CD4-positive, CD25-positive, alpha-beta regulatory T cell (primary cell): Measurements from ENCODE around the gene CDHR4. TPM values are rescaled to one million over a fixed set of nuclear protein-coding genes. Genes with fewer than 3 reads are reported as not detected.
"Not testable (repeated sequence)": the region's sequence is repeated elsewhere in the genome, so short reads cannot be mapped to it uniquely, and the experiment has no call there.

Experiments
- ATAC-seq, 2 donors: fragments of 150-1000 bp; cut with Tn5 transposase; one replicate each; pipeline ENCODE4 v1.10.0; 2021; ENCODE audit warnings: low read depth in 2 of 2, moderate number of reproducible peaks in 2 of 2, moderate library complexity in 1 of 2
- DNase-seq, 3 donors: peaks; one replicate each; pipeline versions ENCODE4 v3.0.0 to v3.0.0-alpha.2; 2012 to 2022; ENCODE audit warnings: mixed read lengths in 1 of 3
- H3K27ac ChIP-seq: one replicate; pipeline ENCODE4 v1.7.0; 2013; ENCODE audit warnings: mild to moderate bottlenecking, low read length; ENCODE audit not compliant: insufficient read depth, poor library complexity, severe bottlenecking
- H3K27me3 ChIP-seq: one replicate; pipeline ENCODE4 v1.7.0; 2013; ENCODE audit warnings: low read length; ENCODE audit not compliant: control insufficient read depth, insufficient read depth
- H3K36me3 ChIP-seq: one replicate; pipeline ENCODE4 v1.7.0; 2013; ENCODE audit warnings: mild to moderate bottlenecking, low read length, moderate library complexity; ENCODE audit not compliant: control insufficient read depth, insufficient read depth
- H3K4me1 ChIP-seq: 2 replicates; pipeline ENCODE4 v1.7.0; 2013; ENCODE audit warnings: mild to moderate bottlenecking, low read length; ENCODE audit not compliant: insufficient read depth, control insufficient read depth, poor library complexity, severe bottlenecking
- H3K4me3 ChIP-seq: one replicate; pipeline ENCODE4 v1.7.0; 2013; ENCODE audit warnings: low read depth, mild to moderate bottlenecking, low read length, moderate library complexity
- H3K9me3 ChIP-seq, 2 experiments: 1 replicate in 1 of 2; 2 replicates in 1 of 2; pipeline ENCODE4 v1.7.0; 2013; ENCODE audit warnings: low read length in 2 of 2, mild to moderate bottlenecking in 1 of 2, moderate library complexity in 1 of 2; ENCODE audit not compliant: control insufficient read depth in 2 of 2
- H3K27ac Mint-ChIP-seq, 3 donors: one replicate each; pipeline ENCODE4 v1.8.0; 2020 to 2022; ENCODE audit warnings: mild to moderate bottlenecking in 3 of 3, mixed read lengths in 3 of 3, moderate library complexity in 2 of 3
- H3K27me3 Mint-ChIP-seq: one replicate; pipeline ENCODE4 v1.8.0; 2022; ENCODE audit warnings: mild to moderate bottlenecking, mixed read lengths
- H3K36me3 Mint-ChIP-seq: one replicate; pipeline ENCODE4 v1.8.0; 2020; ENCODE audit warnings: mixed read lengths
- H3K4me1 Mint-ChIP-seq, 4 donors: one replicate each; pipeline ENCODE4 v1.8.0; 2020 to 2022; ENCODE audit warnings: mixed read lengths in 4 of 4, mild to moderate bottlenecking in 1 of 4
- H3K4me3 Mint-ChIP-seq, 4 donors: one replicate each; pipeline ENCODE4 v1.8.0; 2020 to 2022; ENCODE audit warnings: mild to moderate bottlenecking in 4 of 4, mixed read lengths in 4 of 4, moderate library complexity in 3 of 4
- H3K9me3 Mint-ChIP-seq, 7 donors: one replicate each; pipeline ENCODE4 v1.8.0; 2020 to 2022; ENCODE audit warnings: mixed read lengths in 7 of 7, mild to moderate bottlenecking in 3 of 7, moderate library complexity in 2 of 7
- polyA plus RNA-seq, 4 donors: library from polyadenylated mRNA; unstranded; fragments of 300-500 nt; fragmentation: Illumina TruSeq; gene quantifications; one replicate each; pipeline ENCODE4 v1.2.3, GENCODE V29; 2021
- total RNA-seq: library from RNA; stranded (reverse); gene quantifications from one replicate; pipeline ENCODE4 v1.2.3, GENCODE V29; 2022

The CDHR4 gene
- total and polyA plus RNA-seq, 5 donors from 2014 or later, result 0.32 TPM; not detected in 4

- Mint-ChIP-seq H3K4me1 (peaks cover 13 to 70% (median 43%) of the 10 kb centered on the region in 4 donors), H3K36me3 (peaks cover 23% of the 10 kb centered on the region), H3K9me3 (no peaks in the 10 kb centered on the region), H3K27ac (peak overlapping the region in 1 of 3 donors; percentile 59), H3K4me3 (peak overlapping the region in 3 of 4 donors; percentile 46 to 59 (median 46)), H3K27me3 (peaks cover 3% of the 10 kb centered on the region)
- Histone ChIP-seq H3K4me1 (peaks cover 40% of the 10 kb centered on the region), H3K36me3 (peaks cover 25% of the 10 kb centered on the region), H3K27ac (no peak overlapping the region), H3K4me3 (no peak overlapping the region), H3K27me3 (no peaks in the 10 kb centered on the region), H3K9me3 (no peaks in the 10 kb centered on the region)
- DNase-seq (no peak), ATAC-seq (no peak)
Observed at GRCh38 chr3:49781415-49782199, 18.1 kb downstream of the CDHR4 start.

GRCh38 chr3:49780975-49781365, 18.7 kb downstream of the CDHR4 start:
- H3K27me3 ChIP-seq, DNase-seq, H3K27ac ChIP-seq, H3K9me3 Mint-ChIP-seq, H3K9me3 ChIP-seq, H3K27me3 Mint-ChIP-seq, ATAC-seq: not testable (repeated sequence)
- peaks cover 11 to 70% (median 44%) of the 10 kb centered on the region in 4 donors for H3K4me1 Mint-ChIP-seq
- H3K4me3 Mint-ChIP-seq, result peak overlapping the region in 2 of 4 donors; percentile 46 to 53
- Histone ChIP-seq H3K4me3 (peak overlapping the region; percentile 3), H3K36me3 (peaks cover 26% of the 10 kb centered on the region), H3K4me1 (peaks cover 40% of the 10 kb centered on the region)
- peak overlapping the region in 2 of 3 donors; percentile 59 to 62 for H3K27ac Mint-ChIP-seq
- H3K36me3 Mint-ChIP-seq, result peaks cover 25% of the 10 kb centered on the region

DNA sequence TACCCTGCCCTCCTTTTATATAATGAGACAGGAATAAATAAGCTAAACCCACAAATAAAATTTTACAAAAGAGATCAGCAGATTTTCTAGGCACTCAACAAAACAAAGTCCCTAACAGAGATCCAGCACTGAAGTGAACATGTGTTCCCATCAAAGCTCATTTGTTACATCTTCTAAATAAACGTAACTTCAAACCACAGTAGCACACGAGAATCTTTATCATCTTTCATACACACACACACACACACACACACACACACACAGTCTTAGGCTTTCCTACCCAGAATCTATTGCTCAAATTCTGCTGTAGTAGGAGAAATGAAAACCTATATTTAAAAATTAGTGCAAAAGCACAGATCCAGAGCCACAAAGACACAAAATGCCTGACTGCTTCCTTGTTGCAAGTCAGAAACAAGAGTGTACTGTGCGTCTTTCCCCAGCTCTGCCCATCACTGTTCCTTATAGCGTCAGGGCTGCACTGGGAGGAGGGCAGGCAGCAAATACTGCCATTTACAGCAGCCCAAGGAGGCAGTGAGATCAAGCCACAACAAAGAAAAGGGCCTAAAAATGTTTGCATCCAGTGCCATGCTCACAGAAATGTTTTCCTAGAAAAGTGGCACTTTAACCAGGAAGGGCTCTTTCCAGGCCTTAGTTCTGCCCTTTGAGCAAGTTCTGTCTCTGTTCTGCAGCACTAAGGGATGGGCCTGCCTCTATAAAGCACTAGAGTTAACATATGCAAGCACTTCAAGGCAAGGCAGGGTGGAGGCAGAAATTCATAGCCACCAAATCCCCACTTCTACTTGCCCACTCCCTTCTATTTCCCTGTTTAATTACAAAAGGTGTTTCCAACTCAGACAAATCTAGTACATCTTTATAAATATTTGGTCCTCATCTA, 19.3 kb downstream of the CDHR4 start:
- H3K4me1 ChIP-seq, result peaks cover 38% of the 10 kb centered on the region
- DNase-seq, result no peak
- H3K36me3 ChIP-seq, result peaks cover 32% of the 10 kb centered on the region
- Mint-ChIP-seq H3K4me1 (peaks cover 6 to 68% (median 40%) of the 10 kb centered on the region in 4 donors), H3K4me3 (peak overlapping the region; percentile 11 to 74 (median 50)), H3K9me3 (no peaks in the 10 kb centered on the region), H3K27me3 (no peaks in the 10 kb centered on the region), H3K27ac (peak overlapping the region; percentile 62 to 78 (median 64)), H3K36me3 (peaks cover 20% of the 10 kb centered on the region)
- H3K4me3 ChIP-seq, result peak overlapping the region; percentile 3
- no peaks in the 10 kb centered on the region for H3K9me3 ChIP-seq
- ATAC-seq, result no peak
- H3K27ac ChIP-seq, result no peak overlapping the region
- H3K27me3 ChIP-seq, result no peaks in the 10 kb centered on the region

- no peaks in the 10 kb centered on the region for H3K9me3 ChIP-seq
- H3K27me3 Mint-ChIP-seq, result no peaks in the 10 kb centered on the region
- H3K27ac Mint-ChIP-seq, result peak overlapping the region in 2 of 3 donors; percentile 2 to 78
- peaks cover 37% of the 10 kb centered on the region for H3K36me3 ChIP-seq
- no peak overlapping the region for H3K4me3 ChIP-seq
- H3K27me3 ChIP-seq, result no peaks in the 10 kb centered on the region
- no peak overlapping the region for H3K27ac ChIP-seq
- no peaks in the 10 kb centered on the region for H3K9me3 Mint-ChIP-seq
- ATAC-seq, result no peak
- peaks cover 36% of the 10 kb centered on the region for H3K4me1 ChIP-seq
- peaks cover 11 to 68% (median 38%) of the 10 kb centered on the region in 4 donors for H3K4me1 Mint-ChIP-seq
- peak overlapping the region in 3 of 4 donors; percentile 22 to 53 (median 46) for H3K4me3 Mint-ChIP-seq
- H3K36me3 Mint-ChIP-seq, result peaks cover 15% of the 10 kb centered on the region
- DNase-seq, result no peak
Observed at GRCh38 chr3:49779358-49780079, 20.2 kb downstream of the CDHR4 start.

DNA sequence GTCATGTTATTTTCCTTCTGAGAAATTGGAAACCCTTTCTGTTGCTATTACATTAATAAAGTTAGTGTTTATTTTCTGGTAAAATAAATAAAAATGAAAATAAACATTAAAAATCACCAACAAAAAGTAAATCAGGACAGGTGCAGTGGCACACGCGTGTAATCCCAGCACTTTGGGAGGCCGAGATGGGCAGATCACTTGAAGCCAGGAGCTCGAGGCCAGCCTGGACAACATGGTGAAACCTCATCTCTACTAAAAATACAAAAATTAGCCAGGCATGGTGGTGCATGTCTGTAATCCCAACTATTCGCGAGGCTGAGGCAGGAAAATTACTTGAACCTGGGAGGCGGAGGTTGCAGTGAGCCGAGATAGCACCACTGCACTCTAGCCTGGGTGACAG, 23.6 kb downstream of the CDHR4 start:
- H3K36me3 ChIP-seq, result peaks cover 25% of the 10 kb centered on the region
- Mint-ChIP-seq H3K4me3 (peak overlapping the region in 1 of 4 donors; percentile 22), H3K4me1 (peaks cover 14 to 60% (median 39%) of the 10 kb centered on the region in 4 donors)
- not testable (repeated sequence) for H3K27me3 ChIP-seq, H3K9me3 Mint-ChIP-seq, DNase-seq, H3K27me3 Mint-ChIP-seq, H3K27ac ChIP-seq, ATAC-seq, H3K4me3 ChIP-seq, H3K9me3 ChIP-seq, H3K27ac Mint-ChIP-seq, H3K36me3 Mint-ChIP-seq
- H3K4me1 ChIP-seq, result peaks cover 25% of the 10 kb centered on the region

DNA sequence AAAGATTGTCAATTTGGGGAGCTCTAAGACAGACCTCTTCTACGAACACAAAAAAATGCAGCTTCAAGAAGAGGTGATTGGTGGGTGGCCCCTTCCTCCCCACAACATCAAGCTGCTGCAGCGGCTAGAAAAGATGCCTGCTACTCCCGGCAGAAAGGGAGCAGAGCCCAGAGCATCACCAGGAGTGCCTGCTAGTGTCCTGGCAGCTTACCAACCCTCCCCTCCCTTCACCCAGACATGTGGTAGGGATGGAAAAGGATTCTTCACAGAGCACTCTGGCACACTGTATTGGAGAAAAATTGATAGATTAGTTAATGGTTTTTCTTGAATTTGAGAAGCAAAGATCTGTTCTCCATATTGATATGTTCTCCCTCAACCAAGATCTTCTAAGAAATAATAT, 24.1 kb downstream of the CDHR4 start:
- Mint-ChIP-seq H3K36me3 (peaks cover 8% of the 10 kb centered on the region), H3K27ac (peak overlapping the region in 1 of 3 donors; percentile 47), H3K4me3 (no peak overlapping the region), H3K27me3 (no peaks in the 10 kb centered on the region), H3K9me3 (no peaks in the 10 kb centered on the region), H3K4me1 (peaks cover 14 to 57% (median 36%) of the 10 kb centered on the region in 4 donors)
- no peaks in the 10 kb centered on the region for H3K9me3 ChIP-seq
- ATAC-seq (no peak), DNase-seq (no peak)
- no peak overlapping the region for H3K27ac ChIP-seq
- H3K27me3 ChIP-seq, result no peaks in the 10 kb centered on the region
- H3K4me1 ChIP-seq, result peaks cover 19% of the 10 kb centered on the region
- peaks cover 27% of the 10 kb centered on the region for H3K36me3 ChIP-seq
- no peak overlapping the region for H3K4me3 ChIP-seq

- H3K27ac ChIP-seq, result no peak overlapping the region
- no peaks in the 10 kb centered on the region for H3K9me3 ChIP-seq
- no peak for ATAC-seq
- H3K36me3 ChIP-seq, result peaks cover 33% of the 10 kb centered on the region
- Mint-ChIP-seq H3K36me3 (peaks cover 19% of the 10 kb centered on the region), H3K27ac (no peak overlapping the region), H3K4me3 (no peak overlapping the region), H3K9me3 (no peaks in the 10 kb centered on the region), H3K4me1 (peaks cover 22 to 60% (median 35%) of the 10 kb centered on the region in 4 donors), H3K27me3 (no peaks in the 10 kb centered on the region)
- H3K4me3 ChIP-seq, result no peak overlapping the region
- H3K4me1 ChIP-seq, result peaks cover 11% of the 10 kb centered on the region
- no peak for DNase-seq
- H3K27me3 ChIP-seq, result no peaks in the 10 kb centered on the region
Observed at GRCh38 chr3:49772703-49773102, 27.0 kb downstream of the CDHR4 start.
